Measurements from ENCODE around the gene TEX28.
"Not testable (repeated sequence)": the region's sequence is repeated elsewhere in the genome, so short reads cannot be mapped to it uniquely, and the experiment has no call there.

The TEX28 gene, protein sequence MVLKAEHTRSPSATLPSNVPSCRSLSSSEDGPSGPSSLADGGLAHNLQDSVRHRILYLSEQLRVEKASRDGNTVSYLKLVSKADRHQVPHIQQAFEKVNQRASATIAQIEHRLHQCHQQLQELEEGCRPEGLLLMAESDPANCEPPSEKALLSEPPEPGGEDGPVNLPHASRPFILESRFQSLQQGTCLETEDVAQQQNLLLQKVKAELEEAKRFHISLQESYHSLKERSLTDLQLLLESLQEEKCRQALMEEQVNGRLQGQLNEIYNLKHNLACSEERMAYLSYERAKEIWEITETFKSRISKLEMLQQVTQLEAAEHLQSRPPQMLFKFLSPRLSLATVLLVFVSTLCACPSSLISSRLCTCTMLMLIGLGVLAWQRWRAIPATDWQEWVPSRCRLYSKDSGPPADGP

DNA sequence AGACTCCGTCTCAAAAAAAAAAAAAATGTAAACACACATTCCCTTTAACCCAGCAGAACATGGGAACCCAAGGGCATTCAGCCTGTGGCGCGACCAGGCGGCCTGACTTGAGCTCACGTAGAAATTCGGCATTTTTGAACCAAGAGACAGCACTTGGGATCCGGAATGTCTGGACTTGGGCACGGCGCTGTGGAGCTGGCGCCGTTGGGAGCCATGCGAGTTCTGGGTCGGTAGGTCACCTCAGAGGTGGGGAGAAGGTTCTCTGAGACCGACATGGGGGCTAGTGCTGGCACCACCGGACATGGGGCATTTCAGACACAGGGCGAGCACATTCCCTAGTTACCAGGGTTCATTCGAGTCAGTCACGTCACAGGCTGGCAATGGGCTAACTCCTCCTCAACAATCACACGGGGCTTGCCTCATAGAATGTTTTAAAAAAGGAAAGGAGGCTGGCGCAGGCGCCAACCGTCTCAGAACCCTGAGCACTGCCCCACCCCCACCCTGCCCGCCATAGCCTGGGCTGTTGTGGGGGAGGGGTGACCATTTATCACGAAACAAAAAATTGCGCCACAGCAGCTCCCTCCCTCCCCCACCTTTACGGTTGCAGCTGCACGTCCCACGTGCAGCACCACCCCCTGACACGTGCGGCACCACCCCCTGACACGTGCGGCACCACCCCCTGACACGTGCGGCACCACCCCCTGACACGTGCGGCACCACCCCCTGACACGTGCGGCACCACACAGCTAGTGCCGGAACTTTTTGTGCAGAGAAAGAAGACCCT lies at the start of gene TEX28:
Gene TEX28, minus strand, starts transcription at position 334 of the 784 bp plus-strand sequence. CDS start 3,007 bp downstream, outside the sequence.
- DNase-seq (ENCODE audit: low read depth, low spot score) = no peak

DNA sequence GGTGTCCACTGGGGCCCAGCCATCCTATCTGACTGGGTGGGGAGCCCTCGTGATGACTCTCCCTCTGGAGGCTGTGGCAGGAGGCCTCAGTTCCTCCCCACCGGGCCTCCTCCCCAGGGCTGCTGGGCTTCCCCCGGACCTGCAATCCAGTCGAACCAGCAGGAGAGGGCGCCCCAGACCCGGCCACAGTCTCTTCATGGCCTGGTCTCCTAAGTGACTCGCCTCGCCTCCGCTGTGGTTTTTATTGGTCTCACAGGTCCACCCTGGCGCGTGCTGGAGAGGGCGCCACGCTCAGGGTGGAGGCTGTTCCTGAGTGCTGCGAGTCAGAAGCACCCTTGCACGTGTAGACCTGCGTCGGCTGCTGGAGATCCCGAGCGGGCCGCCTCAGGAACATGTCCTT lies 48.7 kb upstream of the TEX28 start:
- not testable (repeated sequence) for DNase-seq (ENCODE audit: low read depth, low spot score)

DNA sequence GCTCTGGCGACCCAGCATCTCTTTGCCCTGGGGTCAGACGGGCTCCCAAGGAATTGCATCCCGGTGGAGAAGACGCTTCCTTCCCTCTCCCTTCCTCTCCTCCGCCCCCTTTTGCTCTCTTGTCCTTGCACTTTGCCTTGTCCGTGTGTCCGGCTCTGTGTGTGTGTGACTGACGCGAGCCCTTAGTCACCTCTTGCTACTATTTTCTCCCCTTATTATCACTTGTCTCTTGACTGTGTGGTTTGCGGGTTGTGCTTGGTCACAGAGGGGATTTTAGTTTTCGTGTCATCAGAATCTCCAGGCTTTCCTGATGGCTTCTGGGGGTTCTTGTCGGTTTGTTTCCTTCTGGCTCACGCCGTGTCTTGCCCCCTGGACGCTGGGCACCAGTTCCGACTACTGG lies 48.1 kb upstream of the TEX28 start:
- not testable (repeated sequence) for DNase-seq (ENCODE audit: low read depth, low spot score)

DNA sequence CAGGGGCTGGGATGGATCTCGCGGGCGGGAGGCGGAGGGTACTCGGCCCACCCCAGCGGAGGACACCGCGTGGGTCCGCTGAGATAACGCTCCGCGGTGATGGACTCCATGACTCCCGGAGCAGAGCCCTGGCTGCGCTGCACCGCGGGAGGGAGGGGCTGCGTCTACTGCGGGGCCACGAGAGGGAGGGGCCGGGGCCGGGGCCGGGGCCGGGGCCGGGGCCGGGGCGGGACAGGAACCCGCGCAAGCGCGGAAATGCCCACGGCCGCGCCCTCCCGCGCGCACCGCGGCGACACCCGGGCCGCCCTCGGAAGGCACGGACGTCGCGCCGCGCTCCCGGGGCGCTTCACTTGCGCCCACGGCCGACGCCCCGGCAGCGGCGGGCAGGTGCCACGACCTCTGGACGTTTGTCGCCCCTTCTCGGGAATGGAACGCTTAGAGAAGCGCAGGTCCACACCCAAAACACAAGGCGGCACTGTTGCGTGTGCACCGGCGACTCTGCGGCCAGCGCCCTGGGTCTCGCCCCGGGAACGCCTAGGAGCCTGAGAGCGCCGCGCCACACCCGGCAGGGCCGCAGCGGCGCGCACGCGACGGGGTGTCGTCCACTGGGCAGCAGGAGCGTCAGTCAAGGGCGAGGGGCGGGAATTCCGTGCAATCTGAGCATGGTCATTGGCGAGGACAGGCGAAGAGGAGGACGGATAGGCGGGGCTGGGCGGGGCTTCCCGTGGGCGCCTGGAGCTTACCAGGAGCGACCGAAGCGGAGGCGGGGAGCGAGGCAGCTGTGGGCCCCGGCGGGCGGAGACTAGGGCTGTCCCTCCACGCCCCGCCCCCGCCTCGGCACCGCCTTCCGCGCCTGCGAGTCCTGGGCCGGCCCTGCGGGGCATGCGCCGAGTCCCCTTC lies 46.7 kb upstream of the TEX28 start:
- DNase-seq (ENCODE audit: low read depth, low spot score) = not testable (repeated sequence)

DNA sequence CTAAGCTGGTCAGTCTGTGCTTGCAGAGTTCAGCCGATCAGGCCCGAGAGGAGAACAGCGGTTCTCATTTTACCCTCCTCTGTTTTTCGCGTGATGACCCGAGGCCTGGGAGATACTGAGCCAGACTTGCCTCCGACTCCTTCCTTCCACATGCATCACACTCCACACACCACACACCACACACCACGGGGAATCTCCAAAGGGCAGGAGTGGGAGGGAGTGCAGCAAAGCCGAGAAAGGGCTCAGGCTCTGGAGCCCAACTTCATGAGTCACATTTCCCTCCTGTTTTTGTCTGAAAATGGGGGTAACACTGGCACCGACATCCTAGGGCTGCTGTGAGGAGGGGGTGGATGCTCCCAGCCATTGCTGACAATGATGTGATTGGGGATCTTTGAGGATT lies 39.6 kb upstream of the TEX28 start:
- no peak for DNase-seq (ENCODE audit: low read depth, low spot score)

DNA sequence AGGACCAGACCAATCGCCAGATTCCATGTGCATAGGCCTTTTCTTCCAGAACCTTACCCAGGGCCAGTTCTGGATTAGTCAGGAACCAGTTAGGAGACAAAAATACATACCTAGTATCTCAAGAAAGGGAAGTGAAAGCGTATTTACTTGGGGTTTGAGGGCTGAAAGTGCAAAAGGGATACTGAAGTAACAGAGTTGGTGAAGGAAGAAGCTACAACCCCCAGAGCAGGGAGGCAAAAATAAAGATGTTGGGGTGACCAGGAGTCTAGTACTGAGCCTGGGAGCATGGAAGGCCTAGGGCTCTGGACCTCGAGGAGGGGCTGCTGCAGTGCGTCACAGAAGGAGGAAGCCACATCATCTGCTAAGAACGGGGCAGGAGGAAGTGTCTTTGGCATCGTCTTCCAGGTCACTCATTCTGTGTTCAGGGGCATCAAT lies 38.9 kb upstream of the TEX28 start:
- DNase-seq (ENCODE audit: low read depth, low spot score) = no peak

DNA sequence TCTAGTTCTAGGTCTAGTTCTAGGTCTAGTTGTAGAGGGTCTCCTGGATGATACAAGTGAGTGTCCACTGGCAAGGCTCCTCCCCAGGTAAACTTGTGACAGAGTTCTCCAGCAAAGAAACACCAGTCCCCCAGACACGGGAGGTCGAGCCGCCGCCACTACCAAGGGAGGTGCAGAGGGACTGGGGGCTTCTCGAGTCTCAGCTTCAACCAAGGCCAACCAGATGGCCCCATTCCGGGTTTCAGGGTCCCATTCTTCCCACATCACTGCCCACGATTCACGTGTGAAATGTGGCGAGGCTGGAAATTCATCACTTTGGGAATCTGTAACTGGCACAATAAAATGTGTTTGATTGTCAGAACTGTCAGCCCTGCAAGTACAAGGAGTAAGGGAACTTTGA lies 38.2 kb upstream of the TEX28 start:
- DNase-seq (ENCODE audit: low read depth, low spot score) = no peak

DNA sequence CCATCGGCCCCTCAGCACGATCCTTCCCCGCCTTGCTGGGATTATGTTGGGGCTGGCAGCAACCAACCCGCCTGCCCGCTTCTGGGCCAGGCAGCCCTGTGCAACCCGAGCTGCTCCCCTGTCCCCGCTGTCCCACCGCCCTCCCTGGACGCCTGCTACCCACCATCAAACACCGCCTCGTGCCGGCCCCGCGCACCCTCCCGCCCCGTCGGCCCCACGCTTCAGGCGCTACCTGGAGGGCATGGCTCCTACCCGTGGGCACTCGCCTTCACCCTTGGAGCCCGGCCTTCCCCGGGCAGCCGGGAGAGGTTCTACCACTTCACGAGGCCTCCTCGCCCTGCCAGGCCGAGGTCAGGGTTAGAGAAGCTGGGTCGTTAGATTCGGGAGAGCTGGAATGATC lies 37.6 kb upstream of the TEX28 start:
- no peak for DNase-seq (ENCODE audit: low read depth, low spot score)

DNA sequence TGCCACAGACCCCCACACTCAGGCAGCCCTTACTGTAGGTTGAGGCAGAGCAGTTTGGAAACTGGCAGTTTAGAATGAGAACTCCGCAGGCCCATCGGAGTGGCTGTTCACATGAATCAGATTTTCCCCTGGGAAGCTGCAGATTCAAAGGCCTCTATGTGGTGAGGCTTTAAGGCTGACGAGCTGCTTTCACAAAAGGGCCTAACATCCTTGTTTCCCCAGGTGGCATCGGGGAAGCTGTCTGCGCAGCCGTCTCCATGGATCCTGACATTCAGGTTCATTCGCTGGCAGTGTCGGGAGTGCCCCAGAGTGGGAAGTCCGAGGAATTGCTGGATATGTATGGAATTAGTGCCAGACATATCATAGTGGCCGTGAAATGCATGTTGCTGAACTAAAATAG lies 34.4 kb upstream of the TEX28 start:
- no peak for DNase-seq (ENCODE audit: low read depth, low spot score)

DNA sequence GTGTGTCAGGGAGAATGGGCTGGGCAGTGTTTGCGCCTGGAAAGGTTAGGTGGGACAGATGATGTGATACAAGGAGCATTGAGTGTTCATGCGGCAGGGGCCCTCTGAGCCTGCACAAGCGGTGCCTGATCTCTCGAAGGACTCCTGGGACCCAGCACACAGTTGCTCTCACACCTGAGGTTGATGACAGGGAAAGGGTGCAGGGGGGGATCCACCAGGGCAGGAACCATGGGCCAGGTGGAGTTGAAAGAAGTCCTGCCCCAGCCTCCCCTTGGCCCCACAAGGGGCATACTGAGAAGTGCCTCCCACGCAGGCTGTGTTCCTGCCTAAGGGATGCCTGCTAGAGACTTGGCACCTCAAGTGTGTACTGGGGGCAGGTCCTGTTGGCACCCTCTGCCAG lies 33.7 kb upstream of the TEX28 start:
- DNase-seq (ENCODE audit: low read depth, low spot score) = no peak

DNA sequence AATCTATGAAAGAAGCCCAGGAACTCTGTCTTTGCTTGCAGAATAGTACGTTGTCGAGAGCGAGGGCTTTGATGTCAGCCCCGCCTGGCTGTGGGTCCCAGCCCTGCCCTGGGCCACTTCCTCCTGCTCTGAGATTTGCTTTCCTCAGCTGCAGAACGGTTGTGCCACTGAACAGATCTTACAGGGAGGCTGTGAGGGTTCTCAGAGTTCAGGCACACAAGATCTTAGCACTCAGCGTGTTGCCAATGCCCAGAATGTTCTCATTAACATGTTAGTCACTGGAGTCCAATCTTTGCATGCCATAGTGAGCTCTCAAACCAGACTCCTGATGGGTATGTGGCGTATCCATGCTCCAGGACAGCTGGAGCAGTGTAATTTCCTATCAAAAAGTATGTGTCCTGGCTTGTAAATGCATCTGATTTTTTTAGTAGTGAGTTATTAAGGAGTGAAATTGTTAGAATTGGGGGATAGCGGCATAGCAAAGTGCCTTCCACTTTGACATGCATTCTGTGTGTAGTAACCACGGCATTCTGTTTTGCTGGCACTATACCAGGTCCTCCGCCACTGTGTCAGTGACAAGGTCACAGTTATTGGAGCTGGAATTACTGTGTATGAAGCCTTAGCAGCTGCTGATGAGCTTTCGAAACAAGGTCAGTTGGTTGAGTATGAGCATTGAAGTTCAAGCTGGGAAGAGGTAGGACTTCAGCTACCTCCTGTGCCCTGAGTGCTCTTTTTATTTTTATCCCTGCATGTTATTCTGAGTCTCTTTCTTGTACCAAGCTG lies 32.3 kb upstream of the TEX28 start:
- DNase-seq (ENCODE audit: low read depth, low spot score) = no peak

DNA sequence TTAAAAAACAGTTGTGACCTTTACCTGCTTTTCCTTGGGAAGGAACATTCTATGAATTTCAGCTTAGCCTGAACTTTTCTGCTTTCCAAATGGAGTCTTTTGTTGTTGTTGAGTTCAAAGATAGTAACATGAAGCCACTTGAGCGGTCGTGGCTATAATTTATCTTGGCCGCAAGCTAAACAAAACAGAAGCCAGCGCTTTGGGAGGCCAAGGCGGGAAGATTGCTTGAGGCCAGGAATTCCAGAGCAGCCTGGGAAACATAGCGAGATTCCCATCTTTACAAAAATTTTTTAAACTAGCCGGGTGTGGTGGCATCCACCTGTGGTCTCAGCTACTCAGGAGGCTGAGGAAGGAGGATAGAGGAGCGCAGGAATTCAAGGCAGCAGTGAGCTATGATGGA lies 30.6 kb upstream of the TEX28 start:
- no peak for DNase-seq (ENCODE audit: low read depth, low spot score)

DNA sequence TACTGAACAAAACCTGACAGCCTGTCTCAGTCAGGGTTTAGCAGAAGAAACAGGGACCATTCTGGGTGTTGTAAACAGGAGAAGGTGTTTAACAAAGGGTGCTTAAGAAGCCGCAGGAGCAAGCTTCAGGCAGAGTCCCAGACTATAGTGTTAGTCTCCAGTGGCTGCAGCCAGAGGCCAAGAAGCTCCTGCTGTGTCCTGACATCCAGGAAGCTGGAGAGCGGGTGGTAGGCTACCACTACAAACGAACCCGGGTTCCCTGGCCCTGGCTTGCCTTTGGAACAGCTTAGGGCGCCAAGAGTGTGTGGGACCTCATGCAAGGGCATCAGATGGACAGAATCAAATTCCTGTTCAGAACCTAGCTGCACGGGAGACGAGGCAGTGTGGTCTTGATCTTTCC lies 28.6 kb upstream of the TEX28 start:
- no peak for DNase-seq (ENCODE audit: low read depth, low spot score)

DNA sequence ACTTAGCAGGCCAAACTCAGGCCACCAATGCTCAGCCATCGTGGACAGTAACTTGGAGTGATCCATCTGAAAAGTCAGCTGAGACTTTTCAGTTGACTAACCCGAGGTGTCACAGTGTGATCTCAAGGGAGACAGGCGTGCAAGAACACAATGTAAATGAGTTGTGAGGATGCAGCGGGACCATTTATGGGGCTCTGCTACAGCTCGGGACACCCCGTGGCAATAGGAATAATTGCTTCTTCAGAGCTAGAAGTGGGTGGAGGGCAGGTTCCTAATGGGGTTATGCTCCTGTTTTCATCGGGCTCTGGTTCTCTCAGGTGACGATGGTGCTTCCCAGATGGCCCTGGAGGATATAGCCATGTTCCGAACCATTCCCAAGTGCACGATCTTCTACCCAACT lies 28.0 kb upstream of the TEX28 start:
- DNase-seq (ENCODE audit: low read depth, low spot score) = no peak

DNA sequence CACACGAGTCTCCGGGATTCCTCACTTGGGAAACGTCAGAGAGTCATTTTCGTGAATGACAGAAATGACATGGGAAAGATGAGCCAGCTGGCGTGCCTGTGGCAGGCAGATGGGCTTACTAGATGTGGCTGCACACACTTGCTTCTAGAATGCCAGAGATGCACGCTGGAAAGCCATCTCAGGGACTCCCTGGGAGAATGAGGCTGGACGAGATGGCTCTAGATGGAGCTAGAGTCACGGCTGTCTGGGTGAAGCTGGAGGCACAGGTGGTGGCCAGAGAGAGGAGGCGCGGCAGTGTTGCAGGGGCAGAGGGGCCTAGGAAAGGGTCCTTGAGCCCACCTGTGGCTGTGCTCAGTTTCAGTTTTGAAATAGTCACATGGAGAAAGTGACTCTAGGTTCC lies 26.7 kb upstream of the TEX28 start:
- no peak for DNase-seq (ENCODE audit: low read depth, low spot score)

DNA sequence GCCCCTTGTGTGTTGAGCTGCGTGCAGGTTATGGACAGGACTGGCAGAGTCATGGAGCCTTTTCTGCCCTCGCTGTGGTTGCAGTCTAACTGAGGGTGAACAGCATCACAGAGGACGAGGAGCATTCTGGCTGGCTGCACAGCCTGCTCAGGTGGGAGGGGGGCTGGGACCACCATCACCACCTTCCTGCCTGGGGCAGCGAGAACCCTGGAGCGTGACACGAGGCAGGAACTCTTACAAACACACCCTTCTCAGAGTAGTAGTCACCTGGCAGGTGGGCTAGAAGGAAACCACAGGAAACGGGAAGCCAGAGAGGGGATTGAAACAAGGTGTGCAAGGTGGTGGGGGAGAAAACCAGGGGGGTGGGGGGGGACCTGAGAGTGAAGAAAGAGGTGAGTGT lies 26.2 kb upstream of the TEX28 start:
- no peak for DNase-seq (ENCODE audit: low read depth, low spot score)

DNA sequence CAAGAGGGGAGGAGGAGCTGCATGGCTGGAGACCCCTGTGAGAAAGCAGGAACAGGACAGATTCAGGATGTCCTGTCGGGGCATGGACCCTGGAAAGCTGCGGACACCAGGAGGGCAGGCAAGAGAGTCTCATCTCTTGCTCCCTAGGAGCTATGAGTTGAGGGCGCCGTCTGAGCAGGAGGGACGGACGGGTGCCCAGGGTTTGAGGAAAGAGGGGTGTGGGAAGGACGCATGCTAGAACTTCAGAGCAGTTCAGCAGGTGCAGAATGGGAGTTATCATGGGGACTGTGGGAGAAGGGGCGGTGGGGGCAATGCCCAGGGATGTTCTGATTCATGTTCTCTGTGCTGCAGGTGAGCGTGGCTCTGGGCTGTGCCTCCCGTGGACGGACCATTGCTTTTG lies 25.5 kb upstream of the TEX28 start:
- no peak for DNase-seq (ENCODE audit: low read depth, low spot score)

DNA sequence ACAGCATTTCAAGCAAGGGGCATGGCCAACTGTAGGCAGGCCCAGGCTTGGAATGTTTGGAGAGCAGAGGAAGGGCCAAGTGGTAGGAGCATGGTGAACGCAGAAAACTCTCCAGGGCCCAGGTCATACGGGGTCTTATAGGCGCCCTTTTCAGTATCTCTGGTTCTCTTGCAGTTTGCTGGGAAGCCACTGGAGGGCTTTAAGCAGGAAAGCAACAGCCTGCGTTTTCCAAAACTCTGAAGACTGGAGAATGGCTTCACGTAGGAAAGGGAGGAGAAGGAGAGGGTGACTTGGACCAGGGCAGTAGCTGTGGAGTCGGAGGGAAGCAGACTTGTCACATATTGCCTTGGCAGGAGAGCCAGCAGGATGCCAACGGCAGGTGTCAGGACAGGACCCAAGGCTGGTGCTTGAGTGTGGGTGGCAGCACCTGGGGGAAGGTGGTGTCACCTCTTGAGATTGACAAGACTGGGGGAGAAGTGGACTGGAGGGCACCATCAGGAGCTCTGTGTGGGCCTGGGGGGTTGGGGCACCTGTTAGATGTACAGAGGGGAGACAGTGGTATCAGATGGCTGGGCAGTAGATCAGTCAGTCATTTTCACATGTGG lies 22.6 kb upstream of the TEX28 start:
- DNase-seq (ENCODE audit: low read depth, low spot score) = no peak

DNA sequence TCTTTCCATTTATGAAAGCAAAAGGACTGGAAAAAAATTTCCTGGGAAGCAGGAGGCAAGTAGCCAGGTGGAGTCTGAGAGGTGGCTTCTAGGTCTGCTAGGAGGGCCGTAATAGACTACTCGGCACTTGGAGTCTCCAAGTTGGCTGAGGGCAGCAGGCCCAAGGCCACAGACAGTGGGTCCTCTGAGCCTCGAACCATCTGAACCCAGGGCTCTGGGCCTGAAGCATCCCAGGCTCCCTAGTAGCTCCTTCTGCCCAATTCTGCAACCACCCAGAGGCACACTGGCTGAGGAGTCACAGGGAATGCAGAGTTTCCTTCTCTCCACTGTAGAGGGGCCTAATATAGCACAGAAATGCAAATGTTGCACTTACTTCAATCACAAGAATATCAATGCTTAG lies 20.5 kb upstream of the TEX28 start:
- no peak for DNase-seq (ENCODE audit: low read depth, low spot score)

DNA sequence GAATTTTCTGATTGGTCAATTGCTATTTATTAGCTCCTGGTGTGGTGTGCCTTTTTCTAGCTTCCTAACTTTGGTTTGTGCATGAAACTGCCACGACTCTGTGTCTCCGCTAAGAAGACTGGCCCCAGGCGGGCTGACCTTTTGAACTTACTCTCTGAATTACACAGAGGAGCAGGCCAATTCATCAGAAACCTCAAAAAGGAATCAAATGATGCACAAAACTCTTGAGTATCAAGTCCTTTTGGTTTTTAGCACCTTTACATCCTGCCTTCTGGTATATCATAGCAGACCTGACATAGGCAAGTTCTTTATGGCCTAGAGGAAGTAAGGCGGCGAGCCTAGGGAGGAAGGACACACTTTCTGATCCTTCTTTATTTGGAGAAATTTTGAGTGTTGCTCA lies 18.2 kb upstream of the TEX28 start:
- DNase-seq (ENCODE audit: low read depth, low spot score) = no peak

DNA sequence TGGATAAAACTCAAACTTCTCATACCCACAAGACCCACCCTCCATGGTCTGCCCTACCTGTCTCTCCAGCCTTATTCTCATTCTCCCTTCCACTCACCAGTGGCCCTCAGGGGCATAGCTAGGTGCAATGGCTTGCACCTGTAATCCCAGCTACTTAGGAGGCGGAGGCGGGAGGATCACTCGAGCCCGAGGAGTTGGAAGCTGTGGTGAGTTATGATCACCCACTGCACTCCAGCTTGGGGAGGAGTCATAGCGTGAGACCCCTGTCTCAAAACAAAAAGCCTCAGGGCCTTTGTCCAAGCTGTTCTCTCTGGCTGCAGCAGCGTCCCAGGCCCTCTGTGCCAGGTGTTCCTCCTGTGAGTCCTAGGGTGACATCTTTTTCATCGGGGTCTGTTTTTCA lies 17.2 kb upstream of the TEX28 start:
- DNase-seq (ENCODE audit: low read depth, low spot score) = no peak
